ENCODE measurements around the gene UBE2R2.
"Not testable (repeated sequence)": the region's sequence is repeated elsewhere in the genome, so short reads cannot be mapped to it uniquely, and the experiment has no call there.

UBE2R2 gene

GRCh38 chr9:33927694-33928093 lies 110.7 kb downstream of the UBE2R2 start:
- DNase-seq (ENCODE audit: low read depth) = no peak

DNA sequence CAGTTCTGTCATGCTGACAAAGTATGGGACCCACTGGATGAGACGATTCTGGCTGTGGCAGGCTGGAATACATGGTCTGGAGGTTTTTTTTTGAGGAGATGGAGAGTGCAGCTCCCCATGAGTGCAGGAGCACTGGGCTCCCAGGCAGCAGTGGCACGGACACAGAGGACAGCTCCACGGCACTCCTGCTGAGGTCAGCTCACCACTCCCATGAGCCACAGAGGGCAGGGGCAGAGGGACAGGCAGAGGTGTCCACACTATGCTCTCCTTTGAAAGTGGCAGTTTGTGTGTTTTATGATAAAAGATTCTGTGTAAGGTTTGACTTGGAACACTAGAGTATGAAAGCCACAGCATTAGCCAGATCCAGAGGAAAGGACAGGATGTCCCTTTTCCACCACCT lies 114.4 kb downstream of the UBE2R2 start:
- DNase-seq (ENCODE audit: low read depth) = no peak

- no peak for DNase-seq (ENCODE audit: low read depth)
Observed at GRCh38 chr9:33932078-33932807, 115.3 kb downstream of the UBE2R2 start.

GRCh38 chr9:33934188-33934878 lies 117.4 kb downstream of the UBE2R2 start:
- DNase-seq (ENCODE audit: low read depth) = no peak

DNA sequence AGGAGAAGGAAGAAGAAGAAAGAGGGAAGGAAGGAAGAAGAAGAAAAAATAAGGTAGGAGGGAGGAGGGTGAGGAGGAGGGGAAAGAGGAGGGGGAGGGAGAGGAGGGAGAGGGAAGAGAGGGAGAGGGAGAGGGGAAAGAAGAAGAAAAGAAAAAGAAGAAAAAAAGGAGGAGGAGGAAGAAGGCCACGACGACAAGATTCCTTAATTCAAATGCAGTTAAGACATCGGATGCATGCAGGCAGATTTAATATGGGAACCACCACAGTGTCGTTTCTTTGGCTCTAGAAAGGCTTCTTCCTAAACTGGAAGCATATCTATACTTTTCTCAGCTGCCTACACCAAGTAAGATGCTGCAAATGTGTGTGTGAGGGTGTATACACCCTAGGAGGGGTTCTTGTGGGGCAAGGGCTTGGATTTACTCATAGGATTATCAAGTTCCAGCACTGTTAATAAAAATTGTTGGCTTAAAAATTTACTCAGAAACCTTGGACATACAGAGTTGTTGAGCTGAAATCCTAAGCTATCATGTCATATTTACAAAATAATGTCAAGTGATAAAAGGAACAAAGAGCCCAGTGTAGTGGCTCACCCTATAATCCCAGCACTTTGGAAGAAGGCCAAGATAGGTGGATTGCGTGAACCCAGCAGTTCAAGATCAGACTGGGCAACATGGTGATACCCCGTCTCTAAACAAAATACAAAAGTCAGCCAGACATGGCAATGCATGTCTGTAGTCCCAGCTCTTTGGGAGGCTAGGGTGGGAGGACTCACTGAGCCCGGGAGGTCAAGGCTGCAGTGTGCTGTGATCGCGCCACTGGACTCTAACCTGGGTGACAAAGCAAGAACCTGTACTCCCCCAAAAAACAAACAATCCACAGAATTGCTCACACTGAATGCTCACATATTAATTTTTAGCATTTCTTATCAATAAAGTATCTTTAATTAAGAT lies 123.2 kb downstream of the UBE2R2 start:
- no peak for DNase-seq (ENCODE audit: low read depth)

- peak; percentile 51 for DNase-seq (ENCODE audit: low read depth)
Observed at GRCh38 chr9:33942471-33943083, 125.6 kb downstream of the UBE2R2 start.

GRCh38 chr9:33943389-33943788 lies 126.4 kb downstream of the UBE2R2 start:
- no peak for DNase-seq (ENCODE audit: low read depth)

- DNase-seq (ENCODE audit: low read depth) = peak; percentile 94
Observed at GRCh38 chr9:33946779-33947535, 130.0 kb downstream of the UBE2R2 start.

- DNase-seq (ENCODE audit: low read depth) = no peak
Observed at GRCh38 chr9:33950371-33950770, 133.4 kb downstream of the UBE2R2 start.

DNA sequence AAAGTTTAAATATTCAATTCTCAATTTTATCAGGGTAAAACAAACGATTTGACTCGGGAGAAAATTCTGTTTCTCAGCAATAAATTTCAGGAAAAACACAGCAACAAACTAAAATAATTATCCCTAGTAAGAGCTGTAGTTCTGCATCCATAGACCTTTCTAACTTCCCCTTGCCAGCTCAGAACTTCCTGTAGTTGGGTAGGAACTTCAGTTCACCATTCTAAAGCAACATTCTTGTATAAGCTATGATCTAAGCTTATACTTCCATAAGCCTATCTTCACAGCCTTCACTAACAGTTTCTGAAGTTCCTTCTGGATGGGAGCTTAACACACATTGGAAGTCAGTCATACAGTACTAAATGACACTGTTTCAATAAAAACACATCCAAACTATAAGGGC lies 135.1 kb downstream of the UBE2R2 start:
- DNase-seq (ENCODE audit: low read depth) = no peak

DNA sequence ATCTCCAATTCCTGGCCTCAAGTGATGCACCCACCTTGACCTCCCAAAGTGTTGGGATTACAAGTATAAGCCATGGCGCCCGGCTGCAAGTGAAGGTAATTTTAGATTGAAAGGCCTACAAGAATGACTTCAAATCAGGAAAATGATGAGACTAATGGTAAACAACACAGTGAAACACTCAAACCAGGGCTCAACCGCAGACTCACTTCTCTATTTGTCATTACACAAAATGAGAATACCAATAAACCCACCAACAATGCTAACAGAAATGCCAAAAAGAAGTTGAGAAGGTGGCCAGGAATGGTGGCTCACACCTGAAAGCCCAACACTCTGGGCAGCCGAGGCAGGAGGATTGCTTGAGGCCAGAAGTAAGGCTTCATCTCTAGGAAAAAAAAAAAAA lies 139.6 kb downstream of the UBE2R2 start:
- no peak for DNase-seq (ENCODE audit: low read depth)

GRCh38 chr9:33959725-33960124 lies 142.8 kb downstream of the UBE2R2 start:
- no peak for DNase-seq (ENCODE audit: low read depth)

- not testable (repeated sequence) for DNase-seq (ENCODE audit: low read depth)
Observed at GRCh38 chr9:33962468-33962867, 145.5 kb downstream of the UBE2R2 start.

DNA sequence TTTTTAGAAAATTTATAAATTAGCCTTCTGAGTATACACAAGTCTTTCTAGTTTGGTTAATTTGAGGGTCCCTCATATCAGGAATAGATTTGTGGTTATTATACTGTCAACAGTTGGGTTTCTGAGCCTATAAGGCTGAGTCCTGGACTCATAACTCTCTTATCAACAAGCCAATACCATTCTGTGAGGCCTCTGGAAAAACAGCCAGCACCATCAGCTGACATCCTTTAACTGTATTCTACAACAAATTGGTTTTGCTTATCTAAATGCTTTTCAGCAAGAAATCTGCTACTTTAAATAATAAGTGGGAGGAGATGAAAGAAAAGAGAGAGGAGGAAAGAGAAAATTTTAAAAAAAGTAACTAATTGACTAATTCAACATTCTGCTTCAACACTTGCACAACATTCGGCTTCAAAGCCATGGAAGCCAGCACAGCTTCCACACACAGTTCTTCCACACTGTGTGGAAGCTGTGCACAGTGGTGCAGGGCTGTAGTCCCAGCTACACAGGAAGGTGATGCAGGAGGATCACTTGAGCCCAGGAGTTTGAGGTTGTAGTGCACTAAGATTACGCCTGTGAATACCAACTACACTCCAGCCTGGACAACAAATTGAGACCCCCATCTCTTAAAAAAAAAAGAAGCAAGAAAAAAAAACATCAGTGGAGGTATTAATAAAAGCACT lies 147.3 kb downstream of the UBE2R2 start:
- DNase-seq (ENCODE audit: low read depth) = no peak

All from HS-27A (cell line).